HG03196 (cell line): ENCODE measurements around the gene DTWD2.

Source experiments
- ATAC-seq: cut with Tn5 transposase; IDR thresholded peaks from one replicate; pipeline ENCODE4 v1.9.1; 2021; ENCODE audit not compliant: unreplicated experiment

The DTWD2 gene

DNA sequence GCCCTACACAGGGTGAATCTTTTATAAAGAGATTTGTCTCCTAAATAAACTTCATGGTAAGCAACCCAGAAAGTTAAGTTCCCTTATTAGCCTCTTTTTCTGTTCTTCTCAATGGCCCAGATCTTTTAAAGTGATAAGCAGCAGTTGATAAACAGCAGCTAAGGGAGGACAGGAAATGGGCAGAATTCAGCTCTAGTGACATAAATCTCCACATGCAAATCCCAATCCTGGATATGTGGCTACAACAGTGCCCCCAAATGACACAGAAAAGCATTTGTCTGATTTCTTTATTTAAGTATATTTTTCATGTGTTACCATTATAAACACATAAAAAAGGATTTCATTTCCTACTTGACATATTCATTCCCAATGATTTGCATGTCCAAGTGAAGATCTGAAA is 199.0 kb downstream of the DTWD2 start:
- ATAC-seq, result no peak

DNA sequence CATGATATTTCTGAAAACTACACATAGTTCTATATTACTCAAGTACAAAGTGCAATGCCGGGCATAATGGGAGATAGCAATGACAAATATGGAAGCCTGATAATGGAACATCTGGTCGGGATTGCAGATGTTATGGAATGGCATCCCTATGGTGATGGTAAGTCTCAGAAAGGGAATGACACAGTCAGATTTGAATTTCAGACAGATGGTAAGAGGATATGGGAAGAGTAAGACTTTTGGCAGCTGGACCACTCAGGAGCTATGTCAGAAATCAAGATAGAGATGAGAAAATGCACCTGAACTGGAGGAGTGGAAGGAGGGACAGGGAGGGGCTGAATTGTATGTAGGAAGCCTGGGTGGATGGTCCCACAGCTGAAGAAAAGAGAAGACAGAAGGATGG is 200.0 kb downstream of the DTWD2 start:
- no peak for ATAC-seq
